ENCODE results near the gene MT1X. TPM values are rescaled to one million over a fixed set of nuclear protein-coding genes. Genes with fewer than 3 reads are reported as not detected.

The MT1X gene
- total RNA-seq, 1 donor from 2014 or later: 7.1 TPM

- no peaks in the 10 kb centered on the region for H3K36me3 Mint-ChIP-seq
- H3K4me1 Mint-ChIP-seq: peaks cover 15% of the 10 kb centered on the region
- DNase-seq (ENCODE audit: low spot score in 2 of 2, unreplicated experiment in 2 of 2): peak; percentile 72 to 83
- H3K4me3 Mint-ChIP-seq: no peak within 1 kb of the TSS
- H3K9me3 Mint-ChIP-seq: no peaks in the 10 kb centered on the region
- H3K27ac Mint-ChIP-seq: peak within 1 kb of the TSS; percentile 88
- H3K27me3 Mint-ChIP-seq (ENCODE audit: low read depth): no peaks in the 10 kb centered on the region
- no peak for TF ChIP-seq CTCF (IDR thresholded peaks at IDR 0.05; ENCODE audit: unreplicated experiment)
Observed at GRCh38 chr16:56729735-56730662, 47.7 kb downstream of the MT1X start, which contains the start of gene NUP93. TSS of gene NUP93 (plus strand) at chr16:56730129. CDS start at chr16:56748248, 18,119 bp downstream.

- H3K4me3 Mint-ChIP-seq: no peak overlapping the region
- H3K27ac Mint-ChIP-seq: no peak overlapping the region
- no peaks in the 10 kb centered on the region for H3K27me3 Mint-ChIP-seq (ENCODE audit: low read depth)
- H3K9me3 Mint-ChIP-seq: no peaks in the 10 kb centered on the region
- H3K4me1 Mint-ChIP-seq: peaks cover 15% of the 10 kb centered on the region
- no peaks in the 10 kb centered on the region for H3K36me3 Mint-ChIP-seq
- no peak for TF ChIP-seq CTCF (IDR thresholded peaks at IDR 0.05; ENCODE audit: unreplicated experiment)
- DNase-seq (ENCODE audit: low spot score in 2 of 2, unreplicated experiment in 2 of 2): no peak
Observed at GRCh38 chr16:56732366-56732765, 50.1 kb downstream of the MT1X start.

- H3K27ac Mint-ChIP-seq: no peak overlapping the region
- DNase-seq (ENCODE audit: low spot score in 2 of 2, unreplicated experiment in 2 of 2): no peak
- H3K4me3 Mint-ChIP-seq: no peak overlapping the region
- H3K36me3 Mint-ChIP-seq: no peaks in the 10 kb centered on the region
- H3K4me1 Mint-ChIP-seq: peaks cover 15% of the 10 kb centered on the region
- TF ChIP-seq CTCF (IDR thresholded peaks at IDR 0.05; ENCODE audit: unreplicated experiment): no peak
- no peaks in the 10 kb centered on the region for H3K27me3 Mint-ChIP-seq (ENCODE audit: low read depth)
- H3K9me3 Mint-ChIP-seq: no peaks in the 10 kb centered on the region
Observed at GRCh38 chr16:56732832-56733231, 50.6 kb downstream of the MT1X start.

Other genes with a start within 250 kb of the MT1X start
- 134 to 141 TPM (median 136 TPM) in 3 replicates for gene NUDT21, start 231.1 kb upstream of the MT1X start, total RNA-seq
- gene OGFOD1, start 230.9 kb upstream of the MT1X start, total RNA-seq: 34.3 to 37.2 TPM (median 35.5 TPM) in 3 replicates
- 58.2 to 63.1 TPM (median 60.8 TPM) in 3 replicates for gene BBS2, start 162.4 kb upstream of the MT1X start, total RNA-seq
- not detected in 3 replicates for gene MT4, start 117.4 kb upstream of the MT1X start, total RNA-seq
- not detected in 3 replicates for gene MT3, start 92.9 kb upstream of the MT1X start, total RNA-seq
- gene MT2A, start 73.9 kb upstream of the MT1X start, total RNA-seq: 4.4 to 5.7 TPM (median 5.3 TPM) in 3 replicates
- 0.99 TPM in 1 of 3 replicates, not detected in the others for gene MT1E, start 56.7 kb upstream of the MT1X start, total RNA-seq
- gene MT1M, start 49.8 kb upstream of the MT1X start, total RNA-seq: not detected in 3 replicates
- not detected in 3 replicates for gene MT1A, start 43.8 kb upstream of the MT1X start, total RNA-seq
- not detected in 3 replicates for gene MT1B, start 30.6 kb upstream of the MT1X start, total RNA-seq
- gene MT1F, start 24.5 kb upstream of the MT1X start, total RNA-seq: 0.63 to 0.95 TPM (median 0.66 TPM) in 3 replicates
- not detected in 3 replicates for gene MT1G, start 14.4 kb upstream of the MT1X start, total RNA-seq
- gene MT1H, start 12.7 kb upstream of the MT1X start, total RNA-seq: not detected in 3 replicates
- 66.3 to 74.6 TPM (median 69.1 TPM) in 3 replicates for gene NUP93, start 47.7 kb downstream of the MT1X start, total RNA-seq
- not detected in 3 replicates for gene SLC12A3, start 182.7 kb downstream of the MT1X start, total RNA-seq
- gene HERPUD1, start 249.7 kb downstream of the MT1X start, total RNA-seq: 77.4 to 80.5 TPM (median 79.8 TPM) in 3 replicates

Measured in mesothelial cell of epicardium (in vitro differentiated cells).